NCI-H128 (cell line): ENCODE results near the gene CCDC7.

Experiments used
- DNase-seq: peaks from one replicate; lab custom pipeline; 2025; ENCODE audit not compliant: unreplicated experiment; lab: John Stamatoyannopoulos, UW

CCDC7 gene

GRCh38 chr10:32923849-32924248, 477.9 kb downstream of the CCDC7 start:
- DNase-seq: no peak
